Ovary (tissue), 9 donors: ENCODE data around the gene STMN3. TPM values are rescaled to one million over a fixed set of nuclear protein-coding genes. Genes with fewer than 3 reads are reported as not detected.
"Not testable (repeated sequence)": the region's sequence is repeated elsewhere in the genome, so short reads cannot be mapped to it uniquely, and the experiment has no call there.

ENCODE experiments used
- DNase-seq, 5 donors: peaks; one replicate each; pipeline ENCODE4 v3.0.0-alpha.2; 2019 to 2020
- H3K27ac ChIP-seq, 2 donors: fragments of 200-600 bp; one replicate each; pipeline versions ENCODE4 v1.5.1 to v1.8.0; 2019 to 2022
- H3K27me3 ChIP-seq: fragments of 200-600 bp; one replicate; pipeline ENCODE4 v1.8.0; 2022
- H3K36me3 ChIP-seq: fragments of 200-600 bp; sonication (generic); one replicate; pipeline ENCODE4 v1.5.1; 2019
- H3K4me1 ChIP-seq: one replicate; pipeline ENCODE4 v1.8.1; 2013; ENCODE audit warnings: mild to moderate bottlenecking, moderate library complexity; ENCODE audit not compliant: insufficient read depth
- H3K4me3 ChIP-seq: fragments of 200-600 bp; sonication (generic); one replicate; pipeline ENCODE4 v1.5.1; 2017
- H3K9me3 ChIP-seq, 2 donors: fragments of 200-600 bp in 1 of 2; sonication (generic) in 1 of 2; one replicate each; pipeline versions ENCODE4 v1.5.1 to v1.8.1; 2013 to 2019; ENCODE audit warnings: mild to moderate bottlenecking in 1 of 2, moderate library complexity in 1 of 2
- CTCF ChIP-seq, 3 donors: fragments of 450-650 bp in 2 of 3; fragments of 200-600 bp in 1 of 3; IDR thresholded peaks; one replicate each; pipeline versions ENCODE4 v1.5.1 to v1.8.0; 2016 to 2022; ENCODE audit warnings: antibody characterized with exemption in 3 of 3, mild to moderate bottlenecking in 1 of 3
- EP300 ChIP-seq: sonication (generic); formaldehyde crosslinking; IDR thresholded peaks from one replicate; pipeline ENCODE4 v1.6.1; 2017; ENCODE audit warnings: antibody characterized with exemption
- POLR2A ChIP-seq: fragments of 450-650 bp; IDR thresholded peaks from one replicate; pipeline ENCODE4 v1.6.1; 2017; ENCODE audit warnings: antibody characterized with exemption, mild to moderate bottlenecking, moderate library complexity
- WGBS, 3 donors: extraction: QIAGEN DNeasy Blood & Tissue Kit in 1 of 3; methylation state at CpG; one replicate each; pipeline versions ENCODE4 v1.1.5 to v1.1.7; 2013 to 2017; 5-methylcytosine and 5-hydroxymethylcytosine counted together
- intact Hi-C, 4 donors: fragments of 100-400 bp; cut with DNase I; formaldehyde crosslinking; loops; one replicate each; pipeline versions ENCODE4 v1.11.0 to v1.15.1; 2022 to 2023
- polyA plus RNA-seq, 2 donors: library from polyadenylated mRNA; stranded (reverse); fragments of 200-250 nt in 1 of 2; fragments of 350-450 nt in 1 of 2; fragmentation: Illumina TruSeq in 1 of 2; extraction: RNeasy Lipid Tissue Mini Kit (QIAGEN cat#74804) in 1 of 2; gene quantifications; one replicate each; pipeline ENCODE4 v1.2.3, GENCODE V29; 2013 to 2014
- total RNA-seq, 7 donors: library from RNA; depleted of rRNA in 2 of 7; stranded (reverse); fragments of >200 nt in 2 of 7; fragmentation: NEBNext Ultra II Directional in 3 of 7; extraction: Animal tissue kit (Norgen Biotek cat#: 25700) in 3 of 7; gene quantifications; one replicate each; pipeline versions ENCODE4 v1.1.0 to v1.2.4, GENCODE V29; 2016 to 2023
- donor health status: DM: no; HTN: no; CAD: no; lungs with moderate emphysema.
- donor health status: DM: no; HTN: no; CAD: no.
- donor health status: Bipolar disorder and iron deficiency.
- donor health status: DM: yes; HTN: yes; CAD: no.
- donor health status: DM: no; HTN: no; CAD: no.
- donor health status: DM: yes; HTN: yes; CAD: no.

The STMN3 gene
- total and polyA plus RNA-seq, 9 donors: 7.4 to 91.1 (median 58.7) TPM

- no peak for DNase-seq
- H3K9me3 ChIP-seq: no peaks in the 10 kb centered on the region
- H3K27me3 ChIP-seq: no peaks in the 10 kb centered on the region
- intact Hi-C loops: no loop called here
- no peak overlapping the region for H3K27ac ChIP-seq
- 90 to 92% (median 90%) methylated on average over 17 of the region's 17 CpGs for WGBS, 3 donors
- H3K4me1 ChIP-seq: no peaks in the 10 kb centered on the region
- TF ChIP-seq EP300 (no peak), POLR2A (no peak), CTCF (IDR thresholded peaks at IDR 0.05) (no peak)
- no peak overlapping the region for H3K4me3 ChIP-seq
- no peaks in the 10 kb centered on the region for H3K36me3 ChIP-seq
Measured at GRCh38 chr20:63610581-63611435, 42.4 kb downstream of the STMN3 start.

DNA sequence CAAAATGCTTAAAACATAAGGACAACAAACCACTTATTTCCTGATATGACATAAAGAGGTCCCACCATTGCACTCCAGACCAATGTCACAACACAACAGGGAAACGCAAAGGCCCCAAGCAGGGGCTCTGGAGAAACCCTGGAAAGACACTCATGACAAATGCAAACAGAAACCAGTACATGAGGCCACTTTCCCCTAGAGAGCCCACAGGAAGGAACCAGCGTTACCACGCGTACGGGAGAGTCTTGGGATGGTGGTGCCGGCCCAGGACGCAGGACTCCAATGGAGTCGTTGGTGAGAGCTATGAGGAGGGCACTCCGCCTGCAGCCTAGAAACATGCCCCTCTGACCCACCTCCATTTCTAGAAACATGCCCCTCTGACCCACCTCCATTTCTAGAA lies 46.5 kb downstream of the STMN3 start:
- 97 to 98% (median 98%) methylated on average over 9 of the region's 9 CpGs for whole genome bisulfite sequencing, 3 donors
- Histone ChIP-seq H3K4me1 (no peaks in the 10 kb centered on the region), H3K9me3 (no peaks in the 10 kb centered on the region), H3K36me3 (no peaks in the 10 kb centered on the region), H3K4me3 (no peak overlapping the region), H3K27ac (no peak overlapping the region), H3K27me3 (no peaks in the 10 kb centered on the region)
- intact Hi-C loops: no loop called here
- DNase-seq: no peak
- TF ChIP-seq CTCF (IDR thresholded peaks at IDR 0.05) (no peak), POLR2A (no peak), EP300 (no peak)

- TF ChIP-seq CTCF (IDR thresholded peaks at IDR 0.05): no peak
- no peak for TF ChIP-seq EP300
- no peak for TF ChIP-seq POLR2A
- no peaks in the 10 kb centered on the region for H3K4me1 ChIP-seq
- no peaks in the 10 kb centered on the region for H3K27me3 ChIP-seq
- 87 to 95% (median 90%) methylated on average over 3 of the region's 3 CpGs for WGBS, 3 donors
- H3K9me3 ChIP-seq: no peaks in the 10 kb centered on the region
- no peaks in the 10 kb centered on the region for H3K36me3 ChIP-seq
- no peak overlapping the region for H3K4me3 ChIP-seq
- H3K27ac ChIP-seq: no peak overlapping the region
- DNase-seq: no peak
- intact Hi-C loops: no loop called here
Measured at GRCh38 chr20:63602321-63602720, 50.9 kb downstream of the STMN3 start.

DNA sequence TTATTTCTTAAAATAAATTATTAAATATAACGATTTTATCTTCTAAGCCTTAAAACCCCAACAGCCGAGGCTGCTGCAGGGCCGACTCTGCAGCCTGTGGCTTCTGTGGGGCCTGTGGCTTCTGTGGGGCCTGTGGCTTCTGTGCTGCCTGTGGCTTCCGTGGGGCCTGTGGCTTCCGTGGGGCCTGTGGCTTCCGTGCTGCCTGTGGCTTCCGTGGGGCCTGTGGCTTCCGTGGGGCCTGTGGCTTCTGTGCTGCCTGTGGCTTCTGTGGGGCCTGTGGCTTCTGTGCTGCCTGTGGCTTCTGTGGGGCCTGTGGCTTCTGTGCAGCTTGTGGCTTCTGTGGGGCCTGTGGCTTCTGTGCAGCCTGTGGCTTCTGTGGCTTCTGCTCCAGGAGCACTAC lies 51.5 kb downstream of the STMN3 start:
- H3K4me3 ChIP-seq, H3K4me1 ChIP-seq, H3K27me3 ChIP-seq, intact Hi-C loops, H3K36me3 ChIP-seq, DNase-seq, H3K27ac ChIP-seq, H3K9me3 ChIP-seq: not testable (repeated sequence)
- 76 to 95% (median 90%) methylated on average over 8 of the region's 8 CpGs for WGBS, 3 donors

GRCh38 chr20:63599396-63600050 lies 53.7 kb downstream of the STMN3 start:
- intact Hi-C loops: no loop called here
- no peak for TF ChIP-seq POLR2A
- TF ChIP-seq EP300: no peak
- TF ChIP-seq CTCF (IDR thresholded peaks at IDR 0.05): no peak
- DNase-seq: no peak
- Histone ChIP-seq H3K4me3 (no peak overlapping the region), H3K36me3 (no peaks in the 10 kb centered on the region), H3K27me3 (no peaks in the 10 kb centered on the region), H3K4me1 (no peaks in the 10 kb centered on the region), H3K27ac (no peak overlapping the region), H3K9me3 (no peaks in the 10 kb centered on the region)
- WGBS, 3 donors: 89 to 94% (median 93%) methylated on average over 27 of the region's 27 CpGs
